ENCODE data around the gene PIP4K2A. TPM values are rescaled to one million over a fixed set of nuclear protein-coding genes. Genes with fewer than 3 reads are reported as not detected.

Gene PIP4K2A
- polyA plus RNA-seq, 4 donors = 22.4 to 30.0 (median 26.6) TPM

GRCh38 chr10:22495396-22495795 lies 219.0 kb downstream of the PIP4K2A start:
- DNase-seq (ENCODE audit: low read depth in 4 of 4, low spot score in 3 of 4) = no peak

- DNase-seq (ENCODE audit: low read depth in 4 of 4, low spot score in 3 of 4) = no peak
Observed at GRCh38 chr10:22494007-22494406, 220.4 kb downstream of the PIP4K2A start.

DNA sequence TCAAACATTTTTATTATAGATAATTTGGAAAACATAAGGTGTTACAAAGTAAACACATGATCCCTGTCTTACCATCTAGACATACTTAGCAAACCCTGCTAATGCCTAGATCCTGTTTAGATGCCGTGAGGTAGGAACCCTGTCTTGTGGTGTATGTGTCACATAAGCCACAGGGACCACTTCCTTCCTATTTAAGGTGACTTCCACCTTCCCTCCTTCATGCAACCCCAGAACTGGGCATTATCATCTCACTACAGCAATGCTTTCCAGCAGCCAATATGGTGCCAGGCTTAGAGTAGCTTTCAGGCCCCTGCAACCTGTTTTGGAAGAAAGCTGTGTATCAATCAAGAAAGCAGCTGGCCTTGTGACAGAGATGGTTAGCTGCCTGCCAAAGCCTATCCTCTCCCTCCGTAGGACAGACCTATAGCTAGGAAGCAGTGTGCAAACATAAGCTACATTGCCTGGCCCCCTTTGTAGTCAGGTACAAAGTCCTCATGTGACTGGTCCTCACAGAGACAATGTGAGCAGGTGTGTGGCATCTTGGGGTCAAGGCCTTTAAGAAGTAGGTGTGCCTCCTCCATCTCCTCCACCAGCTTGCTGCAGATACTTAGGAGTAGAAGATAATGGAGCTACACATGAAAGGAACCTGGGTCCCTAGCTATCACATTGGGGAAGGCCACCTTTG lies 222.3 kb downstream of the PIP4K2A start:
- DNase-seq (ENCODE audit: low read depth in 4 of 4, low spot score in 3 of 4) = no peak

DNA sequence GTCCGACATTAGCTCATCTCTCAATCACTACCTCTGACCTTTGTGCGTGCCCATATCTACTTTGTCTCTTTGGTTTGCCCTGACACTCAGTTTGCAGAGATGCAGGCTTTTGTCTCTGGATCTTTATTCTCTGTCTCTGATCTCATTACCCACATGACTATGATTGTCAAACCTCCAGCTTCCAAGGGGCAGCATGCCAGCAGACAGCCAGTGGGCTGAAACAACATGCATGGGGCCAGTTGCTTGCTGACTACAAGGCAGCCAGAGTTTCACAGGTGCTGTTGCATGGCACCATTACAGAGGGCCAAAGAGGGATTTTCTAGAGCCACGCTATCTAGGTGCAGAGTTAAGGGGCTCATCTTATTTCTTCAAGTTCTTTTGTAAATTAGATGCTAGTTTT lies 222.9 kb downstream of the PIP4K2A start:
- DNase-seq (ENCODE audit: low read depth in 4 of 4, low spot score in 3 of 4) = no peak

GRCh38 chr10:22489975-22490374 lies 224.4 kb downstream of the PIP4K2A start:
- no peak for DNase-seq (ENCODE audit: low read depth in 4 of 4, low spot score in 3 of 4)

GRCh38 chr10:22489467-22489866 lies 224.9 kb downstream of the PIP4K2A start:
- no peak for DNase-seq (ENCODE audit: low read depth in 4 of 4, low spot score in 3 of 4)

DNA sequence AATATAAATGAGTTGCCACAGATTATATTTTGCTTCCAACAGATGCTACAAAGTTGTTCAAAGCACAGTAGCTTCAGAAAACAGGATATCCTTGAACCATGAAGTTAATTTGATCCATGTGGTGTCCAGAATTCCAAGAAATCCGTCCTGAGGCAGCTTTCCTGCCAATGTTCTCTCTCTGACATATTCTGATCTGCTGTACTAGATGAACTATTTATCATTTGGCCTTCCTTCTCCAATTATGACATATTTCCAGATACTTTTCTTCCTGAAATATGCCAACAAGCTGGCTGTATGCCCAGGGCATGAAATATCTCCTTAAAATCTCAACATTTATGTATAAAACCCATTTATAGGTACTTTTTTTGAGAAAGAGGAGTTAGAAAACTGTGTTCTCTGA lies 227.9 kb downstream of the PIP4K2A start:
- DNase-seq (ENCODE audit: low read depth in 4 of 4, low spot score in 3 of 4) = no peak

Other genes starting within 250 kb of the PIP4K2A start
- gene ARMC3, start 213.5 kb upstream of the PIP4K2A start, polyA plus RNA-seq (ENCODE audit: insufficient read length in 4 of 4) = 10 to 100 TPM; 10.9 to 16.7 (median 13.1) TPM

Measured in right renal pelvis (tissue), 4 donors.